CD4-positive, alpha-beta memory T cell (primary cell): ENCODE results near the gene MRPL38. TPM values are rescaled to one million over a fixed set of nuclear protein-coding genes. Genes with fewer than 3 reads are reported as not detected.

Experiments used
- CTCF ChIA-PET: fragments of 350-600 bp; sonication (Branson Sonifier 250); formaldehyde crosslinking; loops from one replicate; lab custom pipeline; 2021; ENCODE audit warnings: inconsistent platforms; ENCODE audit not compliant: partially characterized antibody; lab: Charles Lee
- POLR2A ChIA-PET: fragments of 350-600 bp; sonication (Branson Sonifier 250); formaldehyde crosslinking; loops from one replicate; lab custom pipeline; 2021; ENCODE audit not compliant: partially characterized antibody; lab: Charles Lee
- DNase-seq, 5 donors: peaks; one replicate each; pipeline versions ENCODE4 v3.0.0 to v3.0.0-alpha.2; 2020 to 2022; ENCODE audit warnings: mixed read lengths in 1 of 5
- H3K27ac ChIP-seq: one replicate; pipeline ENCODE4 v1.7.0; 2013; ENCODE audit warnings: low read depth, low read length
- H3K27me3 ChIP-seq: 2 replicates; pipeline ENCODE4 v1.7.0; 2013; ENCODE audit warnings: mild to moderate bottlenecking, low read length, moderate library complexity; ENCODE audit not compliant: insufficient read depth
- H3K36me3 ChIP-seq: 2 replicates; pipeline ENCODE4 v1.7.0; 2013; ENCODE audit warnings: mild to moderate bottlenecking, low read length, moderate library complexity; ENCODE audit not compliant: insufficient read depth
- H3K4me1 ChIP-seq: 2 replicates; pipeline ENCODE4 v1.7.0; 2013; ENCODE audit warnings: mild to moderate bottlenecking, low read length, moderate library complexity; ENCODE audit not compliant: insufficient read depth
- H3K4me3 ChIP-seq, 2 donors: one replicate each; pipeline ENCODE4 v1.7.0; 2013; ENCODE audit warnings: low read length in 2 of 2, mild to moderate bottlenecking in 1 of 2
- H3K9me3 ChIP-seq, 2 donors: one replicate each; pipeline ENCODE4 v1.7.0; 2013; ENCODE audit warnings: low read length in 2 of 2, control low read depth in 1 of 2; ENCODE audit not compliant: control insufficient read depth in 1 of 2
- H3K27ac Mint-ChIP-seq, 7 donors: one replicate each; pipeline ENCODE4 v1.8.0; 2020 to 2021; ENCODE audit warnings: mixed read lengths in 7 of 7, mild to moderate bottlenecking in 6 of 7, inconsistent platforms in 3 of 7, moderate library complexity in 3 of 7
- H3K27me3 Mint-ChIP-seq, 2 donors: one replicate each; pipeline ENCODE4 v1.8.0; 2020 to 2021; ENCODE audit warnings: mixed read lengths in 2 of 2
- H3K36me3 Mint-ChIP-seq, 2 donors: one replicate each; pipeline ENCODE4 v1.8.0; 2020 to 2021; ENCODE audit warnings: mixed read lengths in 2 of 2, inconsistent platforms in 1 of 2, mild to moderate bottlenecking in 1 of 2
- H3K4me1 Mint-ChIP-seq, 4 donors: one replicate each; pipeline ENCODE4 v1.8.0; 2020 to 2021; ENCODE audit warnings: mixed read lengths in 4 of 4, mild to moderate bottlenecking in 1 of 4
- H3K4me3 Mint-ChIP-seq, 8 donors: one replicate each; pipeline ENCODE4 v1.8.0; 2020 to 2021; ENCODE audit warnings: mixed read lengths in 8 of 8, mild to moderate bottlenecking in 7 of 8, moderate library complexity in 6 of 8, inconsistent platforms in 3 of 8
- H3K9me3 Mint-ChIP-seq, 8 donors: one replicate each; pipeline ENCODE4 v1.8.0; 2020 to 2021; ENCODE audit warnings: mixed read lengths in 8 of 8, mild to moderate bottlenecking in 5 of 8, inconsistent platforms in 3 of 8, moderate library complexity in 1 of 8
- intact Hi-C: fragments of 100-400 bp; cut with micrococcal nuclease; formaldehyde crosslinking; loops from one replicate; pipeline ENCODE4 v1.15.1; 2023
- polyA plus RNA-seq, 2 donors: library from polyadenylated mRNA; unstranded; fragments of 300-500 nt; fragmentation: Illumina TruSeq; gene quantifications; one replicate each; pipeline ENCODE4 v1.2.3, GENCODE V29; 2021
- total RNA-seq, 2 experiments: library from RNA; stranded (reverse); gene quantifications; one replicate each; pipeline ENCODE4 v1.2.3, GENCODE V29; 2021

Gene MRPL38
- total and polyA plus RNA-seq, 4 experiments from 2014 or later: 59.1 to 142 (median 108) TPM

- H3K4me1 Mint-ChIP-seq: peaks cover 5 to 20% (median 9%) of the 10 kb centered on the region in 4 donors
- H3K27me3 Mint-ChIP-seq: no peaks in the 10 kb centered on the region
- no peak overlapping the region for H3K27ac ChIP-seq
- no peak for DNase-seq
- CTCF ChIA-PET: interaction anchor here (0.6 to 10.4 kb wide), 13 partner anchors 10 to 518 kb away, joined by 3 to 120 read pairs (median 5); partner anchors contain the start of genes CDK3, FBF1 and TRIM65
- H3K27ac Mint-ChIP-seq: peak overlapping the region in 5 of 7 donors; percentile 62 to 83 (median 63)
- peaks cover 9% of the 10 kb centered on the region for H3K36me3 ChIP-seq
- peaks cover 17% of the 10 kb centered on the region for H3K4me1 ChIP-seq
- POLR2A ChIA-PET: interaction anchor here (1.1 to 5.6 kb wide), 6 partner anchors 10 to 142 kb away, joined by 3 to 52 read pairs (median 18); partner anchors contain the start of genes TRIM65 and WBP2
- H3K4me3 Mint-ChIP-seq: peak overlapping the region in 7 of 8 donors; percentile 12 to 66 (median 55)
- no peaks in the 10 kb centered on the region for H3K27me3 ChIP-seq
- H3K36me3 Mint-ChIP-seq: peaks cover 0 to 13% of the 10 kb centered on the region in 2 donors
- no peak overlapping the region for H3K4me3 ChIP-seq
- H3K9me3 ChIP-seq: no peaks in the 10 kb centered on the region
- no peaks in the 10 kb centered on the region for H3K9me3 Mint-ChIP-seq
- intact Hi-C loops: loop anchor here (10.0 kb wide), 1 partner anchor 358 kb away; the partner anchor contains the start of gene UBALD2
Measured at GRCh38 chr17:75906143-75906884, 1.6 kb upstream of the MRPL38 start.

- Histone ChIP-seq H3K9me3 (no peaks in the 10 kb centered on the region), H3K4me1 (peaks cover 21% of the 10 kb centered on the region), H3K27ac (no peak overlapping the region), H3K4me3 (no peak overlapping the region), H3K36me3 (peaks cover 30% of the 10 kb centered on the region), H3K27me3 (no peaks in the 10 kb centered on the region)
- CTCF ChIA-PET: interaction anchor here (0.8 to 10.4 kb wide), 5 partner anchors 25 to 126 kb away, joined by 3 to 120 read pairs (median 4); partner anchors contain the start of gene WBP2
- Mint-ChIP-seq H3K4me3 (peak overlapping the region in 1 of 8 donors; percentile 50), H3K9me3 (no peaks in the 10 kb centered on the region), H3K4me1 (peaks cover 8 to 22% (median 12%) of the 10 kb centered on the region in 4 donors), H3K27me3 (no peaks in the 10 kb centered on the region), H3K36me3 (peaks cover 4 to 37% of the 10 kb centered on the region in 2 donors), H3K27ac (peak overlapping the region in 1 of 7 donors; percentile 37)
- no peak for DNase-seq
- POLR2A ChIA-PET: interaction anchor here (0.9 to 18.1 kb wide), 7 partner anchors 25 to 612 kb away, joined by 3 to 337 read pairs (median 4); partner anchors contain the start of genes TRIM47, UNC13D and WBP2
- intact Hi-C loops: loop anchor here (10.0 kb wide), 1 partner anchor 362 kb away; the partner anchor contains the start of gene UBALD2
Measured at GRCh38 chr17:75902406-75902805, 2.3 kb downstream of the MRPL38 start.

DNA sequence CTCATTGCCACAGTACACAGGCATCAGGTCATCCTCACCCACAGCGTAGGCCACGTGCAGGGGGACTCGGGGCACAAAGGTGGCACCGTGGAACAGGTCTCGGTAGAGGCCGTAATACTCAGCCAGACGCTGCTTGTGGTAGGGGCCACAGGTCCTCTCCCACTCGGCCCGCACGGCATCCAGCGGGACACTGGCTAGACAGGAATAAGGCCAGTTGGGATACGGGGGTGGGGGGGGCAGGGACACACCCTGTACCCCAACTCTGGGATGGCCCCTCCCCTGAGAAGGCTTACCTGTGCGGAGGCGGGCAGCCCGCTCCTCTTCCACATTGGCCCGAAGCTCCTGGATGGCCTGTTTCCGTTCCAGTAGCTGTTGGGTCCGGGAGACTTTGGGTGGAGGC lies 3.0 kb downstream of the MRPL38 start:
- Mint-ChIP-seq H3K27ac (peak overlapping the region in 2 of 7 donors; percentile 64 to 67), H3K9me3 (no peaks in the 10 kb centered on the region), H3K4me3 (peak overlapping the region in 1 of 8 donors; percentile 15), H3K4me1 (peaks cover 8 to 26% (median 14%) of the 10 kb centered on the region in 4 donors), H3K27me3 (no peaks in the 10 kb centered on the region), H3K36me3 (peaks cover 4 to 38% of the 10 kb centered on the region in 2 donors)
- H3K27me3 ChIP-seq: no peaks in the 10 kb centered on the region
- H3K9me3 ChIP-seq: no peaks in the 10 kb centered on the region
- H3K36me3 ChIP-seq: peaks cover 30% of the 10 kb centered on the region
- ChIA-PET CTCF (interaction anchor here (1.3 to 10.4 kb wide), 3 partner anchors 43 to 103 kb away, joined by 3 to 120 read pairs (median 6); partner anchors contain the start of gene WBP2), POLR2A (interaction anchor here (5.6 to 18.1 kb wide), 3 partner anchors 24 to 48 kb away, joined by 52 to 337 read pairs (median 123); partner anchors contain the start of genes TRIM47 and WBP2)
- no peak for DNase-seq
- no peak overlapping the region for H3K4me3 ChIP-seq
- H3K27ac ChIP-seq: no peak overlapping the region
- peaks cover 26% of the 10 kb centered on the region for H3K4me1 ChIP-seq
- intact Hi-C loops: loop anchor here (10.0 kb wide), 1 partner anchor 363 kb away; the partner anchor contains the start of gene UBALD2

DNA sequence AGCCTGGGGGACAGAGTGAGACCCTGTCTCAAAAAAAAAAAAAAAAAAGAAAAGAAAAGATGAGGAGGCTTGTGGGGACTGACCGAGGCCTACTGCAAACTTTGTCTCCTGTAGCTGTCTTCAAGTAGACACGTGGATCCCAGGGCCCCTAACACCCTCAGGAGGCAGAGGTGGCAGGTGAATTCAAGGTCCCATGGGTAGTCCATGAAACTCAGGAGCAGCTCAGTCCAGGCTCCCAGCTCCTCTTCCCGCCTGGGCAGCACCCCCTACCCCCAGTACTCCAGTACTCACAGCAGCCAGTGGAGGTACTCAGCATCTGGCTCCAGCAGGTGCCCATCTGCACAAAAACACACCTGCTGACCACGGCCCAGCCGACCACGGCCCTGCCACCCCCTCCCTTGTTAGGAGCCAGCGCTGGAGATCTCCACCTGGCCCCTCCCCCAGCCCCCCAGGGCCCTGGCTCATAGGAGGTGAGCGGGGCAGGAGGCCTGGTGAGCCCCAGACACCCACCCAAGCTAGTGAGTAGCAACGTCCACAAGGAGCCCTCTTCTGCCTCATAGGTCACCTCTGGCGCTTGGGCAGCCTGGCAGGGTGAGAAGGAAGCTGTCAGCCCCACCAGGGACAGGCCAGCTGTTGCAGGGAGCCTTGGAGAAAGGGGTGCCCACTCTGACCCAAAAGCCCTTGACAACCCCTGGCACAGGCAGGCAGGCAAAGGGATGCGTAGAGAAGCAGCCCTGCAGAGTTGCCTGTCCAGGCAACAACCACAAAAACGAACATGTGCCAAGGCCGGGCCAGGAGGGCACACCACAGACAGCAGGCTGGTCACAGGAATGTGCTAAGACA lies 3.8 kb downstream of the MRPL38 start:
- Histone ChIP-seq H3K36me3 (peaks cover 30% of the 10 kb centered on the region), H3K4me3 (no peak overlapping the region), H3K27me3 (no peaks in the 10 kb centered on the region), H3K9me3 (no peaks in the 10 kb centered on the region), H3K4me1 (peaks cover 24% of the 10 kb centered on the region), H3K27ac (no peak overlapping the region)
- peaks cover 4 to 38% of the 10 kb centered on the region in 2 donors for H3K36me3 Mint-ChIP-seq
- no peak overlapping the region for H3K4me3 Mint-ChIP-seq
- no peaks in the 10 kb centered on the region for H3K9me3 Mint-ChIP-seq
- ChIA-PET POLR2A (interaction anchor here (0.6 to 18.1 kb wide), 4 partner anchors 24 to 771 kb away, joined by 3 to 337 read pairs (median 64); partner anchors contain the start of genes TRIM47 and WBP2), CTCF (interaction anchor here (0.7 to 1.5 kb wide), 4 partner anchors 10 to 95 kb away, joined by 3 to 5 read pairs (median 4); partner anchors contain the start of gene TRIM47)
- DNase-seq: no peak
- intact Hi-C loops: loop anchor here (10.0 kb wide), 1 partner anchor 364 kb away; the partner anchor contains the start of gene UBALD2
- H3K27ac Mint-ChIP-seq: peak overlapping the region in 1 of 7 donors; percentile 64
- no peaks in the 10 kb centered on the region for H3K27me3 Mint-ChIP-seq
- peaks cover 8 to 21% (median 12%) of the 10 kb centered on the region in 4 donors for H3K4me1 Mint-ChIP-seq

DNA sequence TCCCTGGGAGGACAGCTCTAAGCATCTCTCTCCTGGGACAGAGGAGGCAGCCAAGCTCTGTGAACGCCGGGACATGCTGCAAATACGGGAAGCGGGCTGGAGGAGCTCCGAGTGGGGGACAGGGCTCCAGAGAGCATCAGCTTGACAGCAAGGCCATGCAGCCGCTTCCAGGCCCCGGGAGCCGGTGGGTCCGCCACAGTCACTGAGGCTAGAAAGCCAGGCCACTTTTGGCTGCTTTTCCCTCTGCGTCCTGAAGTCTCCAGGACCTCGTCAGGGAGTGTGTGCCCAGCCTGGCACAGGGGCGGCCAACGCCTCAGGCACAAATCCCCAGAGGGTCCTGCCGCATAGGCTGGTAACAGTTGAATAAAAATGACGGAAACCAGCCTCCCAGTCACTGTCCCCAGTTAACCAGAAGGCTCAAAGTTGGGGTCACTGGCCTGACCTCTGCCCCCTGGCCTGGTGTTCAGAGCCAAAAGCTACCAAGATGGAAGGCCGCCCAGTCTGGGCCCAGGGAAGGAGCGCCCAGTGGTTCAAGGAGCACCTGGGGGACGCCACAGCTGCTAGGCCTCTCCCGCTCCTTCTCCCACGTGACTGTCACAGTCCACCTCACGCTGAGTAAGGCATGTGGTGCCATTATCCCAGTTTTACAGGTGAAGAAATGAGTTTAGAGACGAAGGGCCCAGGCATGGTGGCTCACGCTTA lies 4.8 kb downstream of the MRPL38 start:
- Histone ChIP-seq H3K36me3 (peaks cover 30% of the 10 kb centered on the region), H3K4me1 (peaks cover 29% of the 10 kb centered on the region), H3K27me3 (no peaks in the 10 kb centered on the region), H3K4me3 (no peak overlapping the region), H3K27ac (no peak overlapping the region), H3K9me3 (no peaks in the 10 kb centered on the region)
- ChIA-PET CTCF (interaction anchor here (0.7 to 1.5 kb wide), 6 partner anchors 9 to 114 kb away, joined by 3 to 5 read pairs (median 4); partner anchors contain the start of gene TRIM47), POLR2A (interaction anchor here (0.9 to 18.1 kb wide), 3 partner anchors 23 to 56 kb away, joined by 3 to 337 read pairs (median 123); partner anchors contain the start of genes TRIM47 and WBP2)
- H3K27me3 Mint-ChIP-seq: no peaks in the 10 kb centered on the region
- intact Hi-C loops: loop anchor here (10.0 kb wide), 1 partner anchor 365 kb away; the partner anchor contains the start of gene UBALD2
- no peaks in the 10 kb centered on the region for H3K9me3 Mint-ChIP-seq
- no peak overlapping the region for H3K4me3 Mint-ChIP-seq
- DNase-seq: no peak
- H3K36me3 Mint-ChIP-seq: peaks cover 4 to 38% of the 10 kb centered on the region in 2 donors
- peaks cover 16 to 26% (median 21%) of the 10 kb centered on the region in 4 donors for H3K4me1 Mint-ChIP-seq
- no peak overlapping the region for H3K27ac Mint-ChIP-seq

DNA sequence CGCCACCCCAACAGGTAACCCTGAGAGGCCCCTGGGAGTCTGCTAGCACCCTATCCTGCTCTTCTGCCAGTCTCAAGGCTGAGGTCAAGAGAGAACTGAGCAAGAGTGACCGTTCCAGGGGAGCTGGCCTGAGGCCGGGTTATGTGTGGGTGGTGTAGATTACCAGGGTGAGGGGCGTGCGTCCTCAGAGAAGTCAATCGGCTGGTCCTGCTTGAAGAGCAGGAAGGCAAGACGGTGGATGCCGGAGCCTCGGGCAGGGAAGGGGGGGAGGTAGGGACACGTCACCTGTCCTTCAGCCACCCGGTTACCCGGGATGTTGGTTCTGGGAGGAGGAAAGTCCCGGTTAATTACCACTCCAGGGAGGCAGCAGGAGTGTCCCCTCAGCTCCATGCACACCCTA lies 5.3 kb downstream of the MRPL38 start:
- H3K27ac Mint-ChIP-seq: peak overlapping the region in 2 of 7 donors; percentile 25 to 84
- H3K36me3 Mint-ChIP-seq: peaks cover 4 to 37% of the 10 kb centered on the region in 2 donors
- CTCF ChIA-PET: interaction anchor here (0.8 to 1.5 kb wide), 4 partner anchors 9 to 115 kb away, joined by 3 to 4 read pairs (median 3); no protein-coding TSS in a partner anchor
- H3K4me1 ChIP-seq: peaks cover 33% of the 10 kb centered on the region
- H3K36me3 ChIP-seq: peaks cover 30% of the 10 kb centered on the region
- no peak for DNase-seq
- POLR2A ChIA-PET: interaction anchor here (4.7 to 18.1 kb wide), 3 partner anchors 22 to 53 kb away, joined by 79 to 337 read pairs (median 123); partner anchors contain the start of genes TRIM47, UNC13D and WBP2
- peaks cover 17 to 27% (median 23%) of the 10 kb centered on the region in 4 donors for H3K4me1 Mint-ChIP-seq
- no peak overlapping the region for H3K4me3 ChIP-seq
- intact Hi-C loops: no loop called here
- no peaks in the 10 kb centered on the region for H3K9me3 Mint-ChIP-seq
- no peaks in the 10 kb centered on the region for H3K9me3 ChIP-seq
- no peak overlapping the region for H3K27ac ChIP-seq
- H3K27me3 ChIP-seq: no peaks in the 10 kb centered on the region
- no peaks in the 10 kb centered on the region for H3K27me3 Mint-ChIP-seq
- peak overlapping the region in 1 of 8 donors; percentile 6 for H3K4me3 Mint-ChIP-seq
